CD14-positive monocyte (primary cell): ENCODE measurements around the gene GMDS. TPM values are rescaled to one million over a fixed set of nuclear protein-coding genes. Genes with fewer than 3 reads are reported as not detected.
A peak's percentile ranks its signal among the peaks of the same experiment; 100 is the strongest.

Source experiments
- DNase-seq, 3 donors: peaks; one replicate each; pipeline ENCODE4 v3.0.0-alpha.2; 2011 to 2022
- H2AFZ ChIP-seq: 2 replicates; pipeline ENCODE4 v1.6.0; 2012; ENCODE audit warnings: mild to moderate bottlenecking, low read depth, low read length, inconsistent platforms; ENCODE audit not compliant: insufficient read depth, poor library complexity, severe bottlenecking
- H3K27ac ChIP-seq, 2 donors: 1 replicate in 1 of 2; 2 replicates in 1 of 2; pipeline ENCODE4 v1.5.1; 2012 to 2013; ENCODE audit warnings: low read length in 2 of 2, control low read depth in 1 of 2, inconsistent platforms in 1 of 2, low read depth in 1 of 2, mild to moderate bottlenecking in 1 of 2
- H3K27me3 ChIP-seq, 2 donors: one replicate each; pipeline versions ENCODE4 v1.6.0 to v1.6.1; 2011 to 2013; ENCODE audit warnings: low read length in 2 of 2; ENCODE audit not compliant: control insufficient read depth in 2 of 2, insufficient read depth in 2 of 2
- H3K36me3 ChIP-seq, 2 donors: replicated peaks in 1 of 2; 1 replicate in 1 of 2; 2 replicates in 1 of 2; pipeline versions ENCODE4 v1.5.1 to v1.6.1; 2012 to 2013; ENCODE audit warnings: low read length in 2 of 2, control low read depth in 1 of 2, inconsistent platforms in 1 of 2, mild to moderate bottlenecking in 1 of 2; ENCODE audit not compliant: insufficient read depth in 2 of 2, control insufficient read depth in 1 of 2
- H3K4me1 ChIP-seq, 2 donors: 1 replicate in 1 of 2; 2 replicates in 1 of 2; pipeline versions ENCODE4 v1.5.1 to v1.6.1; 2012 to 2013; ENCODE audit warnings: low read length in 2 of 2, control low read depth in 1 of 2, inconsistent platforms in 1 of 2, mild to moderate bottlenecking in 1 of 2, moderate library complexity in 1 of 2; ENCODE audit not compliant: insufficient read depth in 2 of 2, control insufficient read depth in 1 of 2
- H3K4me2 ChIP-seq: replicated peaks from 2 replicates; pipeline ENCODE3; 2012; ENCODE audit warnings: low read length, moderate library complexity, mild to moderate bottlenecking; ENCODE audit not compliant: poor library complexity, severe bottlenecking; ENCODE audit errors: extremely low read depth
- H3K4me3 ChIP-seq, 3 experiments: fragments of 200-600 bp in 1 of 3; sonication (generic) in 1 of 3; replicated peaks in 1 of 3; 1 replicate in 2 of 3; 2 replicates in 1 of 3; pipeline ENCODE4 v1.5.1; 2011 to 2013; ENCODE audit warnings: low read length in 3 of 3, mild to moderate bottlenecking in 3 of 3, control low read depth in 2 of 3, low read depth in 2 of 3, inconsistent platforms in 1 of 3, moderate library complexity in 1 of 3
- H3K79me2 ChIP-seq: 2 replicates; pipeline ENCODE4 v1.6.0; 2012; ENCODE audit warnings: mild to moderate bottlenecking, control low read depth, inconsistent platforms, low read length, moderate library complexity; ENCODE audit not compliant: insufficient read depth
- H3K9ac ChIP-seq: 2 replicates; pipeline ENCODE4 v1.6.0; 2017; ENCODE audit warnings: low read length, mild to moderate bottlenecking; ENCODE audit not compliant: insufficient read depth, poor library complexity, severe bottlenecking
- H3K9me3 ChIP-seq, 2 donors: replicated peaks in 1 of 2; 1 replicate in 1 of 2; 2 replicates in 1 of 2; pipeline versions ENCODE4 v1.5.1 to v1.6.1; 2012 to 2013; ENCODE audit warnings: low read length in 2 of 2, control low read depth in 1 of 2; ENCODE audit not compliant: control insufficient read depth in 1 of 2, insufficient read depth in 1 of 2
- H4K20me1 ChIP-seq: 2 replicates; pipeline ENCODE4 v1.6.0; 2012; ENCODE audit warnings: mild to moderate bottlenecking, low read length, control low read depth, moderate library complexity; ENCODE audit not compliant: insufficient read depth
- H3K27ac Mint-ChIP-seq, 7 donors: one replicate each; pipeline ENCODE4 v1.8.0; 2020; ENCODE audit warnings: mild to moderate bottlenecking in 7 of 7, mixed read lengths in 7 of 7, moderate library complexity in 6 of 7, inconsistent platforms in 2 of 7
- H3K27me3 Mint-ChIP-seq, 3 donors: one replicate each; pipeline ENCODE4 v1.8.0; 2021 to 2022; ENCODE audit warnings: low read depth in 3 of 3, mild to moderate bottlenecking in 3 of 3, mixed read lengths in 3 of 3, moderate library complexity in 3 of 3, inconsistent platforms in 1 of 3
- H3K36me3 Mint-ChIP-seq, 2 donors: one replicate each; pipeline ENCODE4 v1.8.0; 2020; ENCODE audit warnings: mixed read lengths in 2 of 2, inconsistent platforms in 1 of 2, mild to moderate bottlenecking in 1 of 2
- H3K4me1 Mint-ChIP-seq: one replicate; pipeline ENCODE4 v1.8.0; 2020; ENCODE audit warnings: mild to moderate bottlenecking, mixed read lengths
- H3K4me3 Mint-ChIP-seq, 2 donors: one replicate each; pipeline ENCODE4 v1.8.0; 2020; ENCODE audit warnings: mild to moderate bottlenecking in 2 of 2, mixed read lengths in 2 of 2, moderate library complexity in 1 of 2
- H3K9me3 Mint-ChIP-seq, 7 donors: one replicate each; pipeline ENCODE4 v1.8.0; 2020 to 2022; ENCODE audit warnings: mixed read lengths in 7 of 7, mild to moderate bottlenecking in 6 of 7, moderate library complexity in 6 of 7, inconsistent platforms in 2 of 7
- WGBS: methylation state at CpG from one replicate; pipeline ENCODE4 v1.1.5; 2013; ENCODE audit warnings: missing lambda C conversion rate; ENCODE audit not compliant: insufficient coverage; 5-methylcytosine and 5-hydroxymethylcytosine counted together
- intact Hi-C, 2 donors: fragments of 100-400 bp; cut with micrococcal nuclease; formaldehyde crosslinking; loops; one replicate each; pipeline versions ENCODE4 v1.15.0 to v1.15.1; 2023
- polyA plus RNA-seq, 3 donors: library from polyadenylated mRNA; depleted of rRNA in 1 of 3; unstranded in 2 of 3; stranded (reverse) in 1 of 3; fragments of 300-500 nt in 2 of 3; fragments of >200 nt in 1 of 3; fragmentation: Illumina TruSeq in 2 of 3; gene quantifications; 1 replicate in 2 of 3; 2 replicates in 1 of 3; pipeline ENCODE4 v1.2.3, GENCODE V29; 2012 to 2021
- TF ChIP-seq, protein P1 (sequence below): fragments of 200-600 bp; IDR thresholded peaks from one replicate; pipeline ENCODE4 v1.8.0; 2022; ENCODE audit warnings: antibody characterized with exemption, mild to moderate bottlenecking

Gene GMDS
- polyA plus RNA-seq, 3 donors = 10.5 to 19.9 (median 17.6) TPM

DNA sequence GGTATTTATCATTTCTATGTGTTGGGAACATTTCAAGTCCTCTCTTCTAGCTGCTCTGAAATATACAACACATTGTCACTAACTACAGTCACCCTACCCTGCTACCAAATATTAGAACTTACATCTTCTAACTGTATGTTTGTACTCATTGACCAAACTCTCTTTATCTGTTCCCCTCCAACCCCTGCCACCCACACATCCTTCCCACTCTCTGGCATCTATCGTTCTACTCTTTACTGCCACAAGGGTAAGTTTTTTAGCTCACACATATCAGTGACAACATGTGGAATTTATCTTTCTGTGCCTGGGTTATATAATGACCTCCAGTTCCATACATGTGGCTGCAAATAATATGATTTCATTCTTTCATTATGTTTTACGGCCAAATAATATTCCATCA, 171.9 kb downstream of the GMDS start:
- Histone ChIP-seq H3K9ac (no peak overlapping the region), H3K27me3 (no peaks in the 10 kb centered on the region), H3K4me2 (no peak overlapping the region), H3K27ac (no peak overlapping the region), H4K20me1 (no peaks in the 10 kb centered on the region), H3K4me1 (no peaks in the 10 kb centered on the region), H3K4me3 (no peak overlapping the region), H2AFZ (no peak overlapping the region), H3K9me3 (no peaks in the 10 kb centered on the region), H3K79me2 (no peaks in the 10 kb centered on the region), H3K36me3 (no peaks in the 10 kb centered on the region)
- Mint-ChIP-seq H3K4me1 (no peaks in the 10 kb centered on the region), H3K36me3 (no peaks in the 10 kb centered on the region), H3K27me3 (no peaks in the 10 kb centered on the region), H3K4me3 (no peak overlapping the region), H3K27ac (peak overlapping the region in 1 of 7 donors; percentile 3), H3K9me3 (peaks cover 4 to 16% (median 10%) of the 10 kb centered on the region in 7 donors)
- DNase-seq = no peak
- intact Hi-C loops = no loop called here
- WGBS = no CpG with 5 or more reads among the region's 2 CpGs
- TF ChIP-seq, protein P1, sequence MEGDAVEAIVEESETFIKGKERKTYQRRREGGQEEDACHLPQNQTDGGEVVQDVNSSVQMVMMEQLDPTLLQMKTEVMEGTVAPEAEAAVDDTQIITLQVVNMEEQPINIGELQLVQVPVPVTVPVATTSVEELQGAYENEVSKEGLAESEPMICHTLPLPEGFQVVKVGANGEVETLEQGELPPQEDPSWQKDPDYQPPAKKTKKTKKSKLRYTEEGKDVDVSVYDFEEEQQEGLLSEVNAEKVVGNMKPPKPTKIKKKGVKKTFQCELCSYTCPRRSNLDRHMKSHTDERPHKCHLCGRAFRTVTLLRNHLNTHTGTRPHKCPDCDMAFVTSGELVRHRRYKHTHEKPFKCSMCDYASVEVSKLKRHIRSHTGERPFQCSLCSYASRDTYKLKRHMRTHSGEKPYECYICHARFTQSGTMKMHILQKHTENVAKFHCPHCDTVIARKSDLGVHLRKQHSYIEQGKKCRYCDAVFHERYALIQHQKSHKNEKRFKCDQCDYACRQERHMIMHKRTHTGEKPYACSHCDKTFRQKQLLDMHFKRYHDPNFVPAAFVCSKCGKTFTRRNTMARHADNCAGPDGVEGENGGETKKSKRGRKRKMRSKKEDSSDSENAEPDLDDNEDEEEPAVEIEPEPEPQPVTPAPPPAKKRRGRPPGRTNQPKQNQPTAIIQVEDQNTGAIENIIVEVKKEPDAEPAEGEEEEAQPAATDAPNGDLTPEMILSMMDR = no peak

DNA sequence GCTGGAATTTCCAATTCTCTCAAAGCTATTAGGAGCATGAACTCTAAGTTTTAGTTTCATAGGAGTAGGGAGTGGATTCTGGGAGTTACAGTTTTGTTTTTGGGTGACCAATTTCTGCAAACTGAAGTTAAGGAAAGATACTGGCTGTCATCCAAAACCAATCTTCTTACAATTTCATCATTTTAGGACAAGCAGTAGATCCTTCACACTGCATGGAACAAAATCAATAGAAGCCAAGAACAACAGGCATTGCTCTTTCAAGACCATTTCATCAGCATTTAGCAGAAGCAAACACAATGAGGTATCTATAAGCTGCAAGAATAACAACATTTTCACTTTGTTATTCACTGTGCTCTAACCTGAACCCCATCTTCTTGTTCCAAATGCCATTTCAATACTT, 173.0 kb downstream of the GMDS start:
- no peak overlapping the region for H3K4me3 ChIP-seq
- Mint-ChIP-seq H3K36me3 (no peaks in the 10 kb centered on the region), H3K4me3 (no peak overlapping the region), H3K9me3 (peaks cover 4 to 11% (median 6%) of the 10 kb centered on the region in 7 donors), H3K27me3 (no peaks in the 10 kb centered on the region), H3K27ac (no peak overlapping the region), H3K4me1 (no peaks in the 10 kb centered on the region)
- no peaks in the 10 kb centered on the region for H3K9me3 ChIP-seq
- TF ChIP-seq, protein P1 = no peak
- no peak overlapping the region for H3K9ac ChIP-seq
- H3K4me2 ChIP-seq = no peak overlapping the region
- no peaks in the 10 kb centered on the region for H4K20me1 ChIP-seq
- no peaks in the 10 kb centered on the region for H3K4me1 ChIP-seq
- no peaks in the 10 kb centered on the region for H3K36me3 ChIP-seq
- DNase-seq = no peak
- H3K79me2 ChIP-seq = no peaks in the 10 kb centered on the region
- no peak overlapping the region for H3K27ac ChIP-seq
- no peaks in the 10 kb centered on the region for H3K27me3 ChIP-seq
- intact Hi-C loops = no loop called here
- no peak overlapping the region for H2AFZ ChIP-seq
